GM12878 (cell line): ENCODE results near the gene RFPL2. TPM values are rescaled to one million over a fixed set of nuclear protein-coding genes. Genes with fewer than 3 reads are reported as not detected.

Source experiments
- ATAC-seq: fragments of 200-7000 bp; cut with Tn5 transposase; 3 replicates; pipeline ENCODE4 v1.9.1; 2020; ENCODE audit warnings: mild to moderate bottlenecking, moderate library complexity
- BruUV-seq: library from RNA; stranded (reverse); fragments of 400-500 nt; replicated peaks from 2 replicates; lab custom pipeline; 2021; lab: Mats Ljungman, UMichigan
- CTCF ChIA-PET: fragments of 300-600 bp; sonication (Branson Sonifier 250); formaldehyde crosslinking; extraction: SDS; loops from one replicate; lab custom pipeline; 2021; ENCODE audit warnings: inconsistent platforms; lab: Yijun Ruan, JAX
- POLR2A ChIA-PET: fragments of 350-600 bp; formaldehyde crosslinking; extraction: SDS; loops from one replicate; lab custom pipeline; 2021; ENCODE audit warnings: inconsistent platforms; lab: Charles Lee
- RAD21 ChIA-PET: fragments of 300-600 bp; sonication (Branson Sonifier 250); formaldehyde crosslinking; loops from one replicate; lab custom pipeline; 2023; ENCODE audit warnings: antibody characterized with exemption; ENCODE audit not compliant: unreplicated experiment; lab: Charles Lee
- SMC1A ChIA-PET: fragments of 300-600 bp; sonication (Branson Sonifier 250); formaldehyde crosslinking; loops from one replicate; lab custom pipeline; 2023; ENCODE audit not compliant: unreplicated experiment, uncharacterized antibody; lab: Charles Lee
- DNase-seq: peaks from one replicate; pipeline ENCODE4 v3.0.0-alpha.2; 2011; ENCODE audit warnings: low read depth, low spot score
- FAIRE-seq: peaks from 3 replicates; lab custom pipeline; 2011; peaks lifted over from hg19 to GRCh38; lab: Jason Lieb, UNC
- H2AFZ ChIP-seq: 2 replicates; pipeline ENCODE4 v1.6.0; 2011; ENCODE audit warnings: low read depth, low read length, control low read depth; ENCODE audit not compliant: control insufficient read depth
- H3K27ac ChIP-seq: 2 replicates; pipeline ENCODE4 v1.5.1; 2011; ENCODE audit warnings: control low read depth; ENCODE audit not compliant: control insufficient read depth, insufficient read depth
- H3K27me3 ChIP-seq, 2 experiments: replicated peaks in 1 of 2; 2 replicates each; pipeline versions ENCODE4 v1.6.0 to v1.6.1; 2011; ENCODE audit warnings: low read length in 1 of 2; ENCODE audit not compliant: control insufficient read depth in 2 of 2, insufficient read depth in 2 of 2
- H3K36me3 ChIP-seq, 2 experiments: 2 replicates each; pipeline ENCODE4 v1.5.1; 2011; ENCODE audit warnings: low read length in 1 of 2; ENCODE audit not compliant: control insufficient read depth in 2 of 2, insufficient read depth in 2 of 2
- H3K4me1 ChIP-seq: 2 replicates; pipeline ENCODE4 v1.6.1; 2011; ENCODE audit warnings: mild to moderate bottlenecking, low read length, moderate library complexity, mixed read lengths; ENCODE audit not compliant: control insufficient read depth, insufficient read depth
- H3K4me2 ChIP-seq: 2 replicates; pipeline ENCODE4 v1.6.0; 2011; ENCODE audit warnings: control low read depth; ENCODE audit not compliant: control insufficient read depth, insufficient read depth
- H3K4me3 ChIP-seq: fragments of 200-600 bp; sonication (generic); 2 replicates; pipeline ENCODE4 v1.5.1; 2016
- H3K79me2 ChIP-seq: 2 replicates; pipeline ENCODE4 v1.6.0; 2011; ENCODE audit warnings: low read length; ENCODE audit not compliant: control insufficient read depth, insufficient read depth
- H3K9ac ChIP-seq: 2 replicates; pipeline ENCODE4 v1.8.0; 2011; ENCODE audit warnings: low read length, control low read depth, mixed read lengths; ENCODE audit not compliant: control insufficient read depth, insufficient read depth
- H3K9me3 ChIP-seq: replicated peaks from 3 replicates; pipeline ENCODE4 v1.5.1; 2011; ENCODE audit warnings: mild to moderate bottlenecking, low read length; ENCODE audit not compliant: control insufficient read depth, insufficient read depth
- H4K20me1 ChIP-seq: 2 replicates; pipeline ENCODE4 v1.6.0; 2011; ENCODE audit not compliant: control insufficient read depth, insufficient read depth
- CHD2 ChIP-seq: IDR thresholded peaks from 2 replicates; pipeline ENCODE4 v1.6.1; 2011; ENCODE audit warnings: low read depth, low read length, improper control_type of control experiment, borderline replicate concordance
- CTCF ChIP-seq, 3 experiments: IDR thresholded peaks in 2 of 3; conservative IDR thresholded peaks in 1 of 3; 2 replicates each; pipeline ENCODE4 v1.5.1; 2011; ENCODE audit warnings: low read depth in 3 of 3, low read length in 3 of 3, mild to moderate bottlenecking in 3 of 3, control low read depth in 2 of 3, moderate library complexity in 2 of 3, inconsistent platforms in 1 of 3, mixed read lengths in 1 of 3; ENCODE audit not compliant: control insufficient read depth in 2 of 3, insufficient read depth in 1 of 3; ENCODE audit errors: extremely low read depth in 1 of 3
- IKZF2 ChIP-seq, 2 experiments: fragments of 450-650 bp; IDR thresholded peaks; 2 replicates each; pipeline ENCODE4 v1.6.1; 2017; ENCODE audit warnings: mild to moderate bottlenecking in 2 of 2, moderate library complexity in 2 of 2
- PAX8 ChIP-seq: fragments of 450-650 bp; IDR thresholded peaks from 2 replicates; pipeline ENCODE4 v1.6.1; 2017; ENCODE audit warnings: mild to moderate bottlenecking, moderate library complexity
- RAD21 ChIP-seq: IDR thresholded peaks from 2 replicates; pipeline ENCODE4 v1.6.1; 2011; ENCODE audit warnings: mild to moderate bottlenecking, low read depth, low read length, moderate library complexity; ENCODE audit not compliant: insufficient read depth
- SMC3 ChIP-seq: IDR thresholded peaks from 2 replicates; pipeline ENCODE4 v1.6.1; 2011; ENCODE audit warnings: low read length, improper control_type of control experiment, borderline replicate concordance
- SRF ChIP-seq, 2 experiments: IDR thresholded peaks; 2 replicates each; pipeline ENCODE4 v1.6.1; 2011; ENCODE audit warnings: low read depth in 2 of 2, low read length in 2 of 2, mild to moderate bottlenecking in 1 of 2, moderate library complexity in 1 of 2
- TAF1 ChIP-seq: IDR thresholded peaks from 2 replicates; pipeline ENCODE4 v1.6.1; 2011; ENCODE audit warnings: mild to moderate bottlenecking, low read depth, low read length, borderline replicate concordance
- USF1 ChIP-seq: IDR thresholded peaks from 2 replicates; pipeline ENCODE4 v1.6.1; 2011; ENCODE audit warnings: borderline replicate concordance, low read depth, mild to moderate bottlenecking, moderate library complexity, mixed read lengths, low read length; ENCODE audit not compliant: insufficient read depth; ENCODE audit errors: extremely low read length
- WGBS: methylation state at CpG from one replicate; pipeline ENCODE4 v1.1.6; 2016; ENCODE audit warnings: low lambda C conversion rate; ENCODE audit not compliant: insufficient replicate concordance, insufficient coverage; ENCODE audit errors: missing lambda C conversion rate; 5-methylcytosine and 5-hydroxymethylcytosine counted together
- in situ Hi-C: fragments of 300-500 bp; cut with MboI; formaldehyde crosslinking; loops from 9 replicates; pipeline ENCODE4 v1.14.3; 2018; ENCODE audit warnings: mixed read lengths
- intact Hi-C: fragments of 100-400 bp; cut with micrococcal nuclease; formaldehyde crosslinking; loops from one replicate; pipeline ENCODE4 v1.14.2; 2022; ENCODE audit not compliant: unreplicated experiment
- polyA plus RNA-seq, 11 experiments: library from polyadenylated mRNA; depleted of rRNA in 4 of 11; unstranded in 6 of 11; stranded (reverse) in 5 of 11; fragments of >200 nt; fragmentation: Nextera tagmentation in 4 of 11; fragmentation: Illumina TruSeq in 1 of 11; extraction: Ambion mirVana in 4 of 11; extraction: Trizol in 1 of 11; gene quantifications; 1 replicate in 1 of 11; 2 replicates in 10 of 11; pipeline versions ENCODE4 v1.2.1 to v1.2.3, GENCODE V29; 2011 to 2016; ENCODE audit warnings: inconsistent platforms in 2 of 11, missing spikeins in 2 of 11, low read depth in 1 of 11
- total RNA-seq, 4 experiments: library from RNA; depleted of rRNA in 3 of 4; stranded (reverse); fragments of >200 nt in 3 of 4; fragmentation: Illumina TruSeq in 1 of 4; extraction: Trizol in 1 of 4; gene quantifications; 2 replicates each; pipeline versions ENCODE4 v1.2.1 to v1.2.3, GENCODE V29; 2013 to 2021

Gene RFPL2
- total and polyA plus RNA-seq, 10 of the 15 experiments (the other 5 are each of a cell fraction or from before 2014, with no cell fraction given), result not detected

GRCh38 chr22:32207971-32208480 is 3.2 kb upstream of the RFPL2 start (continued):
- no peak for TF ChIP-seq TAF1
- TF ChIP-seq USF1, result no peak
- TF ChIP-seq PAX8, result no peak
- no peak for TF ChIP-seq IKZF2 (IDR thresholded peaks at IDR 0.05)
- TF ChIP-seq SRF (IDR thresholded peaks at IDR 0.05; ENCODE audit: low read depth in 2 of 2, low read length in 2 of 2), result no peak

- Histone ChIP-seq H3K27me3 (peaks cover 0 to 4% of the 10 kb centered on the region in 2 experiments; a peak in 2 of 4 replicates), H2AFZ (no peak overlapping the region), H3K36me3 (no peaks in the 10 kb centered on the region), H3K27ac (no peak overlapping the region), H3K79me2 (no peaks in the 10 kb centered on the region), H3K4me2 (no peak overlapping the region), H3K9me3 (no peaks in the 10 kb centered on the region), H3K9ac (no peak overlapping the region), H3K4me1 (no peaks in the 10 kb centered on the region), H3K4me3 (no peak overlapping the region), H4K20me1 (no peaks in the 10 kb centered on the region)
- POLR2A ChIA-PET, result no interaction called here
- SMC1A ChIA-PET, result no interaction called here
- RAD21 ChIA-PET, result no interaction called here
- no peak for DNase-seq
- peak; percentile 88 for FAIRE-seq
- in situ Hi-C loops, result no loop called here
- BruUV-seq, result no TSS peak
- WGBS, result 35% methylated on average over 22 of the region's 22 CpGs
- CTCF ChIA-PET, result no interaction called here
- no peak for TF ChIP-seq CHD2
- peak; percentile 59 to 78 (median 68) for TF ChIP-seq CTCF (IDR thresholded peaks at IDR 0.05 in 2 of 3, conservative IDR thresholded peaks at IDR 0.05 in 1 of 3; ENCODE audit: control insufficient read depth in 2 of 3, extremely low read depth in 1 of 3, insufficient read depth in 1 of 3, low read depth in 3 of 3, low read length in 3 of 3)
- peak; percentile 37 for TF ChIP-seq RAD21
- peak; percentile 50 for TF ChIP-seq SMC3
- intact Hi-C loops, result loop anchor here (5.0 to 10.0 kb wide), 2 partner anchors 102 to 230 kb away; no protein-coding TSS in a partner anchor
- ATAC-seq, result peak; percentile 81
These were observed 2.2 kb upstream of the RFPL2 start for GRCh38 chr22:32206774-32207758.
